ENCODE measurements around the gene MTCH1. TPM values are rescaled to one million over a fixed set of nuclear protein-coding genes. Genes with fewer than 3 reads are reported as not detected.

Gene MTCH1
- total and polyA plus RNA-seq, 2 donors (not counting 1 experiment from before 2014, with no cell fraction given): 91.7 to 150 TPM

- POLR2A ChIA-PET: no interaction called here
- Histone ChIP-seq H3K4me1 (ENCODE audit: control insufficient read depth in 2 of 2, insufficient read depth in 2 of 2, low read length in 2 of 2) (peaks cover 22 to 48% of the 10 kb centered on the region in 2 donors), H3K4me3 (ENCODE audit: control extremely low read depth in 1 of 5, extremely low read depth in 1 of 5, insufficient read depth in 1 of 5, low read depth in 2 of 5, low read length in 4 of 5) (no peak overlapping the region), H3K9me3 (ENCODE audit: control extremely low read depth in 1 of 3, control insufficient read depth in 2 of 3, insufficient read depth in 1 of 3, low read length in 2 of 3) (no peaks in the 10 kb centered on the region), H3K36me3 (replicated peaks in 1 of 2; ENCODE audit: control extremely low read depth in 1 of 2, control insufficient read depth in 1 of 2, extremely low read depth in 1 of 2, insufficient read depth in 2 of 2, low read length in 1 of 2) (peaks cover 0 to 85% of the 10 kb centered on the region in 2 experiments), H3K4me2 (replicated peaks; ENCODE audit: low read depth, low read length, poor library complexity, severe bottlenecking) (no peak overlapping the region), H4K20me1 (ENCODE audit: control insufficient read depth, insufficient read depth, low read length, poor library complexity, severe bottlenecking) (peaks cover 92% of the 10 kb centered on the region), H3K27ac (ENCODE audit: low read length in 2 of 2) (peak overlapping the region in 1 of 2 donors; percentile 11), H3K9ac (ENCODE audit: low read length) (no peak overlapping the region), H3K79me2 (ENCODE audit: control insufficient read depth, insufficient read depth, low read length) (peaks cover 82% of the 10 kb centered on the region), H3K27me3 (replicated peaks in 1 of 4; ENCODE audit: control extremely low read depth in 1 of 4, control insufficient read depth in 3 of 4, insufficient read depth in 4 of 4, low read length in 3 of 4) (no peaks in the 10 kb centered on the region), H2AFZ (ENCODE audit: insufficient read depth, low read depth, low read length, poor library complexity, severe bottlenecking) (no peak overlapping the region)
- no peak for ATAC-seq (ENCODE audit: low read depth)
- no peak overlapping the region for H3K4me3 Mint-ChIP-seq
- DNase-seq: no peak
- CTCF ChIA-PET: interaction anchor here (0.9 to 1.1 kb wide), 3 partner anchors 8 to 127 kb away, joined by 3 to 4 read pairs (median 3); partner anchors contain the start of gene MTCH1
- H3K27ac Mint-ChIP-seq: peak overlapping the region; percentile 26
- WGBS (ENCODE audit: insufficient coverage): 97% methylated on average over 9 of the region's 11 CpGs
- TF ChIP-seq EZH2 (IDR thresholded peaks at IDR 0.05; ENCODE audit: borderline replicate concordance, insufficient read depth, low read depth, low read length, poor library complexity, severe bottlenecking) (no peak), CTCF (IDR thresholded peaks at IDR 0.05) (no peak)
- peaks cover 40% of the 10 kb centered on the region for H3K4me1 Mint-ChIP-seq
- intact Hi-C loops (cut with micrococcal nuclease): no loop called here
- H3K9me3 Mint-ChIP-seq (ENCODE audit: insufficient read depth): no peaks in the 10 kb centered on the region
- H3K27me3 Mint-ChIP-seq: no peaks in the 10 kb centered on the region
Observed at GRCh38 chr6:37011656-37012378, 25.8 kb upstream of the MTCH1 start.

- Histone ChIP-seq H3K9me3 (ENCODE audit: control extremely low read depth in 1 of 3, control insufficient read depth in 2 of 3, insufficient read depth in 1 of 3, low read length in 2 of 3) (peaks cover 0 to under 1% (median 0%) of the 10 kb centered on the region in 3 donors), H3K4me1 (ENCODE audit: control insufficient read depth in 2 of 2, insufficient read depth in 2 of 2, low read length in 2 of 2) (peaks cover 22 to 50% of the 10 kb centered on the region in 2 donors), H3K9ac (ENCODE audit: low read length) (no peak overlapping the region), H3K27ac (ENCODE audit: low read length in 2 of 2) (no peak overlapping the region), H3K4me3 (ENCODE audit: control extremely low read depth in 1 of 5, extremely low read depth in 1 of 5, insufficient read depth in 1 of 5, low read depth in 2 of 5, low read length in 4 of 5) (no peak overlapping the region), H4K20me1 (ENCODE audit: control insufficient read depth, insufficient read depth, low read length, poor library complexity, severe bottlenecking) (peaks cover 99% of the 10 kb centered on the region), H2AFZ (ENCODE audit: insufficient read depth, low read depth, low read length, poor library complexity, severe bottlenecking) (no peak overlapping the region), H3K4me2 (replicated peaks; ENCODE audit: low read depth, low read length, poor library complexity, severe bottlenecking) (no peak overlapping the region), H3K79me2 (ENCODE audit: control insufficient read depth, insufficient read depth, low read length) (peaks cover 93% of the 10 kb centered on the region), H3K36me3 (replicated peaks in 1 of 2; ENCODE audit: control extremely low read depth in 1 of 2, control insufficient read depth in 1 of 2, extremely low read depth in 1 of 2, insufficient read depth in 2 of 2, low read length in 1 of 2) (peaks cover 0 to 75% of the 10 kb centered on the region in 2 experiments), H3K27me3 (replicated peaks in 1 of 4; ENCODE audit: control extremely low read depth in 1 of 4, control insufficient read depth in 3 of 4, insufficient read depth in 4 of 4, low read length in 3 of 4) (no peaks in the 10 kb centered on the region)
- intact Hi-C loops (cut with micrococcal nuclease): no loop called here
- H3K27me3 Mint-ChIP-seq: no peaks in the 10 kb centered on the region
- H3K4me3 Mint-ChIP-seq: no peak overlapping the region
- TF ChIP-seq CTCF (IDR thresholded peaks at IDR 0.05) (no peak), EZH2 (IDR thresholded peaks at IDR 0.05; ENCODE audit: borderline replicate concordance, insufficient read depth, low read depth, low read length, poor library complexity, severe bottlenecking) (no peak)
- POLR2A ChIA-PET: no interaction called here
- CTCF ChIA-PET: interaction anchor here (1.2 to 1.3 kb wide), 2 partner anchors 33 to 199 kb away, joined by 3 to 5 read pairs; no protein-coding TSS in a partner anchor
- no peak for ATAC-seq (ENCODE audit: low read depth)
- H3K9me3 Mint-ChIP-seq (ENCODE audit: insufficient read depth): no peaks in the 10 kb centered on the region
- no peak for DNase-seq
- WGBS (ENCODE audit: insufficient coverage): over 99% methylated on average over 10 of the region's 10 CpGs
- peak overlapping the region; percentile 68 for H3K27ac Mint-ChIP-seq
- H3K4me1 Mint-ChIP-seq: peaks cover 49% of the 10 kb centered on the region
Observed at GRCh38 chr6:37010402-37010892, 24.5 kb upstream of the MTCH1 start.
